ENCODE measurements around the gene AUH. TPM values are rescaled to one million over a fixed set of nuclear protein-coding genes. Genes with fewer than 3 reads are reported as not detected.

The AUH gene
- total RNA-seq, 1 donor from 2014 or later: 14.0 TPM

DNA sequence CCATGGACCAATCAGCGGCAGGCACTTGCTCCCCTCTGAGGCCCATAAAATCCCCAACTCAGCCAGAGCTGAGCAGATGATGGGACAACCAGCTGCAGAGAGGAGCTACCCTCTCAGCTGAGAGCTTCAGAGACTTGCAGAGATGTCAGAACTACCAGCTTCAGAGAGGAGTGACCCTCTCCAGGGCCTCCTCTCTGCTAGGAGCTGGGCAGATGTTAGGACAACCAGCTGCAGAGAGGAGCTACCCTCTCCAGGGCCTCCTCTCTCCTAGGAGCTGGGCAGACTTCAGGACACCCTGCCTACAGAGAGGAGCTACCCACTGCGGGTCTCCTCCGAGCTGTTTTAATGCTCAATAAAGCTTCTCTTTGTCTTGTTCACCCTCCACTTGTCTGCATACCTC, 3.0 kb upstream of the AUH start:
- intact Hi-C loops (cut with micrococcal nuclease): loop anchor here (5.0 kb wide), 3 partner anchors 157 to 363 kb away; no protein-coding TSS in a partner anchor
- ChIA-PET POLR2A (no interaction called here), CTCF (no interaction called here)
- TF ChIP-seq CTCF (IDR thresholded peaks at IDR 0.05): no peak
- Mint-ChIP-seq H3K4me1 (peaks cover 21% of the 10 kb centered on the region), H3K27ac (no peak overlapping the region), H3K4me3 (no peak overlapping the region), H3K9me3 (no peaks in the 10 kb centered on the region), H3K27me3 (peaks cover 12% of the 10 kb centered on the region), H3K36me3 (ENCODE audit: low read depth) (peaks cover 4% of the 10 kb centered on the region)
- no peak for DNase-seq
- no peak for ATAC-seq (ENCODE audit: low read depth)

GRCh38 chr9:91364005-91364404, 2.3 kb upstream of the AUH start:
- no peaks in the 10 kb centered on the region for H3K9me3 Mint-ChIP-seq
- H3K4me3 Mint-ChIP-seq: no peak overlapping the region
- peaks cover 6% of the 10 kb centered on the region for H3K36me3 Mint-ChIP-seq (ENCODE audit: low read depth)
- peaks cover 28% of the 10 kb centered on the region for H3K4me1 Mint-ChIP-seq
- ChIA-PET POLR2A (no interaction called here), CTCF (no interaction called here)
- ATAC-seq (ENCODE audit: low read depth) (no peak), DNase-seq (no peak)
- H3K27me3 Mint-ChIP-seq: peaks cover 12% of the 10 kb centered on the region
- intact Hi-C loops (cut with micrococcal nuclease): loop anchor here (5.0 kb wide), 3 partner anchors 157 to 363 kb away; no protein-coding TSS in a partner anchor
- H3K27ac Mint-ChIP-seq: no peak overlapping the region
- no peak for TF ChIP-seq CTCF (IDR thresholded peaks at IDR 0.05)

DNA sequence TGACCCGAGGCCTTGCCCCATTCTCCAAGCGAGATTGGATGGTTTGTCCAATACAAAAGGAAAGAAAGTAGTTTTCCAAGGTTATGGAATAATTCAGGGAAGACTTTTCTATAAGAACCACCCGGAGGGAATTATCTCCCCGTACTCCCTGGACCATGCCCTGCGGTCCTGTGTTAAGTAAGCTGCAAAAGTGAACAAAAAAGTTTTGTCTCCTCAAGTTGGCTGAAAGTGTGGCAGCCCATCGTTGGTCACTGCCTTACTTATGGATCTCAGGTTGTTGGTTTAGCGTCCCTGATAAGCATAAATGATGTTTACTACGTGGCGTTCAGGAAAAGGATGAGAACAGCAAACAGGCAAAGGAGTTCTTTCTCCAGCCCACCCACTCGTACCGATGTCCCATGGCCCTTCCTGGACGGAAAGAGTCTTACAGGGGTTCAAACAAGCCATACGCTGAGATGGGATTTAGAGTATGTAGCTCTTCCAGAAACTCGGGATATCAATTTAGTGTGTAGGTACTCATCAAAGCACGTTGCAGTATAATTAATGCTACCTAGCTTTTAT, 413 bp upstream of the AUH start:
- DNase-seq (no peak), ATAC-seq (ENCODE audit: low read depth) (no peak)
- TF ChIP-seq CTCF (IDR thresholded peaks at IDR 0.05): no peak
- Mint-ChIP-seq H3K9me3 (no peaks in the 10 kb centered on the region), H3K4me1 (peaks cover 30% of the 10 kb centered on the region), H3K27me3 (no peaks in the 10 kb centered on the region), H3K36me3 (ENCODE audit: low read depth) (peaks cover 11% of the 10 kb centered on the region), H3K4me3 (peak overlapping the region; percentile 85), H3K27ac (peak overlapping the region; percentile 89)
- intact Hi-C loops (cut with micrococcal nuclease): loop anchor here (5.0 kb wide), 3 partner anchors 155 to 365 kb away; no protein-coding TSS in a partner anchor
- ChIA-PET POLR2A (interaction anchor here (0.6 to 1.8 kb wide), 3 partner anchors 61 to 503 kb away, joined by 3 to 4 read pairs (median 3); partner anchors contain the start of gene NFIL3), CTCF (interaction anchor here (1.1 to 1.8 kb wide), 2 partner anchors 62 to 447 kb away, joined by 3 to 11 read pairs; partner anchors contain the start of gene NFIL3)

- H3K4me3 Mint-ChIP-seq: peak overlapping the region; percentile 94
Observed at GRCh38 chr9:91360551-91361290, 997 bp downstream of the AUH start.

More at GRCh38 chr9:91360551-91361290, 997 bp downstream of the AUH start:
- H3K9me3 Mint-ChIP-seq: no peaks in the 10 kb centered on the region
- H3K4me1 Mint-ChIP-seq: peaks cover 35% of the 10 kb centered on the region
- CTCF ChIA-PET: interaction anchor here (0.9 to 1.8 kb wide), 6 partner anchors 64 to 446 kb away, joined by 3 to 11 read pairs (median 4); partner anchors contain the start of gene NFIL3
- no peak for TF ChIP-seq CTCF (IDR thresholded peaks at IDR 0.05)
- peaks cover 25% of the 10 kb centered on the region for H3K36me3 Mint-ChIP-seq (ENCODE audit: low read depth)
- ATAC-seq (ENCODE audit: low read depth) (no peak), DNase-seq (no peak)
- peak overlapping the region; percentile 82 for H3K27ac Mint-ChIP-seq
- POLR2A ChIA-PET: interaction anchor here (0.7 to 1.8 kb wide), 5 partner anchors 63 to 480 kb away, joined by 3 to 5 read pairs (median 4); partner anchors contain the start of gene NFIL3
- H3K27me3 Mint-ChIP-seq: no peaks in the 10 kb centered on the region
- intact Hi-C loops (cut with micrococcal nuclease): loop anchor here (1.0 to 5.0 kb wide), 6 partner anchors 64 to 367 kb away; no protein-coding TSS in a partner anchor

All from activated B cell treated with CpG ODN at 0.5 μM for 24 hours (primary cell).